ENCODE results near the gene TBX2. TPM values are rescaled to one million over a fixed set of nuclear protein-coding genes. Genes with fewer than 3 reads are reported as not detected.
"Not testable (repeated sequence)": the region's sequence is repeated elsewhere in the genome, so short reads cannot be mapped to it uniquely, and the experiment has no call there.

Gene TBX2
- total RNA-seq, 1 donor from 2014 or later = 8.6 TPM

- Mint-ChIP-seq H3K9me3 (ENCODE audit: low read depth) (peaks cover 2% of the 10 kb centered on the region), H3K27ac (ENCODE audit: unreplicated experiment) (no peak overlapping the region), H3K4me1 (ENCODE audit: low read depth) (peaks cover 9% of the 10 kb centered on the region), H3K36me3 (ENCODE audit: low read depth) (peaks cover 1% of the 10 kb centered on the region), H3K4me3 (ENCODE audit: unreplicated experiment) (no peak overlapping the region), H3K27me3 (ENCODE audit: low read depth) (no peaks in the 10 kb centered on the region)
- TF ChIP-seq CTCF (IDR thresholded peaks at IDR 0.05) = no peak
- no peak for DNase-seq (ENCODE audit: low spot score)
These were observed 29.6 kb downstream of the TBX2 start for GRCh38 chr17:61429274-61429673.

DNA sequence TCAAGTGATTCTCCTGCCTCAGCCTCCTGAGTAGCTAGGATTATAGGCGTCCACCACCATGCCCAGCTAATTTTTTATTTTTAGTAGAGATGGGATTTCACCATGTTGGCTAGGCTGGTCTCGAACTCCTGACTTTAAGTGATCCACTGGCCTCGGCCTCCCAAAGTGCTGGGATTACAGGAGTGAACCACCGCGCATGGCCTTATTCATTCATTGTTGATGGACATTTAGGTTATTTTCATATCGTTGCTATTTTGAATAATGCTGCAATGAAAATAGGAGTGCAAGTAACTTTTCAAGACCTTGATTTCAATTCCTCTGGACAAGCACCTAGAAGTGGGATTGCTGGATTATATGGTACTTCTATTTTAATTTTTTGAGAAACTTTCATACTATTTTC lies 30.2 kb downstream of the TBX2 start:
- H3K27me3 Mint-ChIP-seq (ENCODE audit: low read depth); H3K27ac Mint-ChIP-seq (ENCODE audit: unreplicated experiment): not testable (repeated sequence)

GRCh38 chr17:61431594-61432311 lies 32.1 kb downstream of the TBX2 start:
- Mint-ChIP-seq H3K4me1 (ENCODE audit: low read depth) (peaks cover 9% of the 10 kb centered on the region), H3K27ac (ENCODE audit: unreplicated experiment) (no peak overlapping the region), H3K4me3 (ENCODE audit: unreplicated experiment) (no peak overlapping the region), H3K27me3 (ENCODE audit: low read depth) (peaks cover 1% of the 10 kb centered on the region), H3K36me3 (ENCODE audit: low read depth) (peaks cover 7% of the 10 kb centered on the region), H3K9me3 (ENCODE audit: low read depth) (peaks cover 24% of the 10 kb centered on the region)
- DNase-seq (ENCODE audit: low spot score) = no peak
- no peak for TF ChIP-seq CTCF (IDR thresholded peaks at IDR 0.05)

More for the DNA sequence above, 30.2 kb downstream of the TBX2 start:
- DNase-seq (ENCODE audit: low spot score); H3K4me1 Mint-ChIP-seq (ENCODE audit: low read depth); H3K9me3 Mint-ChIP-seq (ENCODE audit: low read depth); H3K36me3 Mint-ChIP-seq (ENCODE audit: low read depth); H3K4me3 Mint-ChIP-seq (ENCODE audit: unreplicated experiment): not testable (repeated sequence)

DNA sequence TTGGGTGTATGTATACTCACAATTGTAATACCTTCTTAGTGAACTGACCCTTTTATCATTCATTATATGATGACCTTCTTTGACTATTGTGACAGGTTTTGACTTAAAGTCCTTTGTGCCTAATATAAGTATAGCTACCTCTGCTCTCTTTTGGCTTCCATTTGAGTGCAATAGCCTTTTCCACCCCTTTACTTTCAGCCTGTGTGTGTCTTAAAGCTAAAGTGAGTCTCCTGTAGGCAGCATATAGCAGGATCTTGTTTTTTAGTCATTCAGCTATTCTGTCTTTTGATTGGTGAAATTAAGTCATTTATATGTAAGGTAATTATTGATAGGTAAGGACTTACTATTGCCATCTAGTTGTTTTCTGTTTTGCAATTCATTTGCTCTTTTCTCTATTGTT lies 36.6 kb downstream of the TBX2 start:
- peaks cover 12% of the 10 kb centered on the region for H3K27me3 Mint-ChIP-seq (ENCODE audit: low read depth)
- no peak overlapping the region for H3K27ac Mint-ChIP-seq (ENCODE audit: unreplicated experiment)
- H3K4me3 Mint-ChIP-seq (ENCODE audit: unreplicated experiment) = no peak overlapping the region
- DNase-seq (ENCODE audit: low spot score) = no peak
- H3K4me1 Mint-ChIP-seq (ENCODE audit: low read depth) = peaks cover 6% of the 10 kb centered on the region
- H3K36me3 Mint-ChIP-seq (ENCODE audit: low read depth) = peaks cover 20% of the 10 kb centered on the region
- no peak for TF ChIP-seq CTCF (IDR thresholded peaks at IDR 0.05)
- H3K9me3 Mint-ChIP-seq (ENCODE audit: low read depth) = peaks cover 41% of the 10 kb centered on the region

GRCh38 chr17:61436995-61437704 lies 37.5 kb downstream of the TBX2 start:
- peaks cover 12% of the 10 kb centered on the region for H3K27me3 Mint-ChIP-seq (ENCODE audit: low read depth)
- no peak for TF ChIP-seq CTCF (IDR thresholded peaks at IDR 0.05)
- H3K4me3 Mint-ChIP-seq (ENCODE audit: unreplicated experiment) = no peak overlapping the region
- no peak overlapping the region for H3K27ac Mint-ChIP-seq (ENCODE audit: unreplicated experiment)
- H3K4me1 Mint-ChIP-seq (ENCODE audit: low read depth) = no peaks in the 10 kb centered on the region
- peaks cover 41% of the 10 kb centered on the region for H3K9me3 Mint-ChIP-seq (ENCODE audit: low read depth)
- no peak for DNase-seq (ENCODE audit: low spot score)
- peaks cover 20% of the 10 kb centered on the region for H3K36me3 Mint-ChIP-seq (ENCODE audit: low read depth)
